DOHH2 (cell line): Measurements from ENCODE around the gene CCDC88A.

Experiments used
- H3F3A ChIP-seq: fragments of 200-600 bp; sonication (generic), shearing (Covaris generic); 2 replicates; pipeline ENCODE4 v1.6.0; 2016; ENCODE audit warnings: antibody characterized with exemption, mild to moderate bottlenecking; ENCODE audit not compliant: control insufficient read depth, insufficient read depth
- H3K27ac ChIP-seq: fragments of 200-600 bp; sonication (generic); 2 replicates; pipeline ENCODE4 v1.5.1; 2014; ENCODE audit warnings: low read depth, mild to moderate bottlenecking, low read length, moderate library complexity
- H3K27me3 ChIP-seq: fragments of 200-600 bp; sonication (generic); 2 replicates; pipeline ENCODE4 v1.6.1; 2014; ENCODE audit warnings: mild to moderate bottlenecking, low read length, mixed read lengths; ENCODE audit not compliant: control insufficient read depth
- H3K36me3 ChIP-seq: fragments of 200-600 bp; sonication (generic); 2 replicates; pipeline ENCODE4 v1.6.1; 2014; ENCODE audit warnings: mild to moderate bottlenecking, low read length, moderate library complexity, mixed read lengths; ENCODE audit not compliant: control insufficient read depth
- H3K4me1 ChIP-seq: fragments of 200-600 bp; sonication (generic); 2 replicates; pipeline ENCODE4 v1.6.1; 2014; ENCODE audit warnings: mild to moderate bottlenecking, low read length, mixed read lengths; ENCODE audit not compliant: control insufficient read depth
- H3K4me2 ChIP-seq: fragments of 200-600 bp; sonication (generic); 2 replicates; pipeline ENCODE4 v1.6.0; 2014; ENCODE audit warnings: mild to moderate bottlenecking, low read length, moderate library complexity
- H3K4me3 ChIP-seq: fragments of 200-600 bp; sonication (generic); 2 replicates; pipeline ENCODE4 v1.5.1; 2014; ENCODE audit warnings: mild to moderate bottlenecking, low read length, mixed read lengths
- H3K79me2 ChIP-seq: fragments of 200-600 bp; sonication (generic); 2 replicates; pipeline ENCODE4 v1.6.1; 2014; ENCODE audit warnings: mild to moderate bottlenecking, low read length, mixed read lengths; ENCODE audit not compliant: control insufficient read depth
- H3K9me2 ChIP-seq: fragments of 200-600 bp; sonication (generic); replicated peaks from 2 replicates; pipeline ENCODE4 v1.6.1; 2014; ENCODE audit warnings: mild to moderate bottlenecking, low read length, mixed read lengths; ENCODE audit not compliant: control insufficient read depth
- H3K9me3 ChIP-seq: fragments of 200-600 bp; sonication (generic); 2 replicates; pipeline ENCODE4 v1.6.1; 2014; ENCODE audit warnings: antibody characterized with exemption, low read length, mixed read lengths; ENCODE audit not compliant: control insufficient read depth, insufficient read depth
- H4K20me1 ChIP-seq: fragments of 200-600 bp; sonication (generic); 2 replicates; pipeline ENCODE4 v1.6.0; 2014; ENCODE audit warnings: low read depth, mild to moderate bottlenecking, antibody characterized with exemption, low read length, moderate library complexity; ENCODE audit not compliant: control insufficient read depth, insufficient read depth
- CTCF ChIP-seq: fragments of 200-600 bp; sonication (generic); IDR thresholded peaks from one replicate; pipeline ENCODE4 v1.5.1; 2014; ENCODE audit warnings: antibody characterized with exemption, mild to moderate bottlenecking, low read depth, low read length; ENCODE audit not compliant: poor library complexity, severe bottlenecking
- EZH2phosphoT487 ChIP-seq: fragments of 200-600 bp; sonication (generic); IDR thresholded peaks from 2 replicates; pipeline ENCODE4 v1.6.1; 2017; ENCODE audit warnings: borderline replicate concordance, mild to moderate bottlenecking, antibody characterized with exemption, low read length, moderate library complexity, mixed read lengths

The CCDC88A gene

GRCh38 chr2:55408098-55408882 lies 11.4 kb downstream of the CCDC88A start:
- TF ChIP-seq CTCF (no peak), EZH2phosphoT487 (no peak)
- peaks cover 85% of the 10 kb centered on the region for H3K36me3 ChIP-seq
- H3K27me3 ChIP-seq = no peaks in the 10 kb centered on the region
- peak overlapping the region; percentile 39 for H3K4me2 ChIP-seq
- 0 out of 2 replicates have a peak overlapping the region, but pooled peaks have one; percentile 17 for H3K4me3 ChIP-seq
- peak overlapping the region; percentile 48 for H3K27ac ChIP-seq
- peaks cover 48% of the 10 kb centered on the region for H3K4me1 ChIP-seq
- no peaks in the 10 kb centered on the region for H3K9me2 ChIP-seq
- no peaks in the 10 kb centered on the region for H3F3A ChIP-seq
- peaks cover 10% of the 10 kb centered on the region for H4K20me1 ChIP-seq
- peaks cover 97% of the 10 kb centered on the region for H3K79me2 ChIP-seq
- H3K9me3 ChIP-seq = no peaks in the 10 kb centered on the region

GRCh38 chr2:55405116-55405515 lies 14.5 kb downstream of the CCDC88A start:
- TF ChIP-seq EZH2phosphoT487 = no peak
- no peak for TF ChIP-seq CTCF
- Histone ChIP-seq H3F3A (0 out of 2 replicates have a peak, but pooled peaks cover 2% of the 10 kb centered on the region), H3K4me1 (peaks cover 29% of the 10 kb centered on the region), H3K9me2 (no peaks in the 10 kb centered on the region), H3K79me2 (peaks cover 87% of the 10 kb centered on the region), H3K36me3 (peaks cover 77% of the 10 kb centered on the region), H4K20me1 (peaks cover 10% of the 10 kb centered on the region), H3K4me3 (no peak overlapping the region), H3K27me3 (no peaks in the 10 kb centered on the region), H3K27ac (no peak overlapping the region), H3K9me3 (no peaks in the 10 kb centered on the region), H3K4me2 (no peak overlapping the region)

- Histone ChIP-seq H3K9me2 (no peaks in the 10 kb centered on the region), H3K4me1 (peaks cover 12% of the 10 kb centered on the region), H3F3A (0 out of 2 replicates have a peak, but pooled peaks cover 2% of the 10 kb centered on the region), H3K9me3 (no peaks in the 10 kb centered on the region), H3K36me3 (peaks cover 71% of the 10 kb centered on the region), H3K27me3 (no peaks in the 10 kb centered on the region), H3K79me2 (peaks cover 81% of the 10 kb centered on the region), H3K4me3 (no peak overlapping the region), H4K20me1 (peaks cover 10% of the 10 kb centered on the region), H3K27ac (no peak overlapping the region), H3K4me2 (no peak overlapping the region)
- TF ChIP-seq EZH2phosphoT487 (no peak), CTCF (no peak)
Observed at GRCh38 chr2:55403256-55403998, 16.2 kb downstream of the CCDC88A start.
